Transverse colon (tissue), 4 donors: Measurements from ENCODE around the gene MGST2. TPM values are rescaled to one million over a fixed set of nuclear protein-coding genes. Genes with fewer than 3 reads are reported as not detected.
"Not testable (repeated sequence)": the region's sequence is repeated elsewhere in the genome, so short reads cannot be mapped to it uniquely, and the experiment has no call there.

Experiments
- DNase-seq: peaks from one replicate; pipeline ENCODE4 v3.0.0-alpha.2; 2019
- H3K27ac ChIP-seq, 4 donors: fragments of 200-600 bp; sonication (generic); 2 replicates each; pipeline ENCODE4 v1.5.1; 2016 to 2018; ENCODE audit warnings: inconsistent platforms in 4 of 4
- H3K27me3 ChIP-seq: fragments of 200-600 bp; sonication (generic); 2 replicates; pipeline ENCODE4 v1.5.1; 2017; ENCODE audit warnings: inconsistent platforms
- H3K36me3 ChIP-seq, 4 donors: fragments of 200-600 bp; sonication (generic); 2 replicates each; pipeline ENCODE4 v1.5.1; 2017 to 2019; ENCODE audit warnings: inconsistent platforms in 4 of 4
- H3K4me1 ChIP-seq, 4 donors: fragments of 200-600 bp; sonication (generic); 2 replicates each; pipeline ENCODE4 v1.5.1; 2017 to 2020; ENCODE audit warnings: inconsistent platforms in 4 of 4
- H3K4me3 ChIP-seq, 4 donors: fragments of 200-600 bp; sonication (generic); 1 replicate in 1 of 4; 2 replicates in 3 of 4; pipeline versions ENCODE4 v1.5.1 to v1.6.1; 2017 to 2019; ENCODE audit warnings: inconsistent platforms in 4 of 4
- H3K9me3 ChIP-seq, 2 donors: fragments of 200-600 bp; sonication (generic); 2 replicates each; pipeline ENCODE4 v1.5.1; 2017 to 2019; ENCODE audit warnings: inconsistent platforms in 2 of 2
- EP300 ChIP-seq: sonication (generic); formaldehyde crosslinking; IDR thresholded peaks from one replicate; pipeline ENCODE4 v1.6.1; 2017; ENCODE audit warnings: antibody characterized with exemption, low read depth
- POLR2A ChIP-seq: fragments of 450-650 bp; IDR thresholded peaks from one replicate; pipeline ENCODE4 v1.6.1; 2016; ENCODE audit warnings: antibody characterized with exemption, mild to moderate bottlenecking, moderate library complexity
- POLR2AphosphoS5 ChIP-seq, 3 donors: sonication (generic); formaldehyde crosslinking; IDR thresholded peaks; one replicate each; pipeline ENCODE4 v1.6.1; 2016; ENCODE audit warnings: antibody characterized with exemption in 3 of 3
- WGBS, 2 donors: methylation state at CpG; one replicate each; pipeline ENCODE4 v1.1.5; 2018; ENCODE audit warnings: low coverage in 1 of 2; 5-methylcytosine and 5-hydroxymethylcytosine counted together
- in situ Hi-C, 4 donors: fragments of 200-750 bp; cut with MboI; loops; one replicate each; pipeline versions ENCODE4 v1.15.0 to v1.15.1; 2017; ENCODE audit warnings: low sequenced_read_pairs in 3 of 4, low pct_ligation_motif_present in 1 of 4, low pct_unique_long_range_greater_than_20kb in 1 of 4
- intact Hi-C: fragments of 100-400 bp; cut with DNase I; formaldehyde crosslinking; loops from one replicate; pipeline ENCODE4 v1.15.1; 2023; ENCODE audit warnings: low total_unique reads
- total RNA-seq, 4 donors: library from RNA; depleted of rRNA; stranded (reverse); fragments of >200 nt; gene quantifications; one replicate each; pipeline ENCODE4 v1.1.0, GENCODE V29; 2016
- TF ChIP-seq, protein P1 (sequence below), 5 experiments: fragments of 200-600 bp in 3 of 5; fragments of 450-650 bp in 2 of 5; sonication (generic) in 3 of 5; IDR thresholded peaks; 1 replicate in 2 of 5; 2 replicates in 3 of 5; pipeline ENCODE4 v1.5.1; 2016 to 2017; ENCODE audit warnings: antibody characterized with exemption in 5 of 5, inconsistent platforms in 3 of 5, mild to moderate bottlenecking in 2 of 5, moderate library complexity in 1 of 5

The MGST2 gene
- total RNA-seq, 4 donors from 2014 or later = 3.4 to 91.5 (median 39.4) TPM

DNA sequence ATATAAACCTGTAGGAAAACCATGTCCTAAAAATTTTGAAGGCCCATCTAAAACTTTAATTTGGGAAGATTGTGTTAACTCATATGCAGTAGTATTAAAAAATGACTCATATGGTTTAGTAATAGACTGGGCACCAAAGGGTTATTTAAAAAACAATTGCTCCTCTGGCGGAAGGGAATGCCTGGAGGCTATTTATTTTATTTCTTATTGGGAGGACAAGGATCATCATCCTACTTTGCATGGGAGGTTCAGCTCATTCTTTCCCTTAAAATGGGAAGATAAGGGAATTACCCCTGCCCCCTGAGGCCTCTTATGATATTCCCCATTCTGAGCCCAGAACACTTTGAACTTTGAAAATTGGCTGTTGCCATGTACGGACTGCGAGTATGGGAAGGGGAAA lies 29.7 kb upstream of the MGST2 start:
- WGBS, 2 donors = 73 to 82% methylated on average over 3 of the region's 3 CpGs
- no peaks in the 10 kb centered on the region for H3K27me3 ChIP-seq
- no peak for DNase-seq
- TF ChIP-seq EP300 (no peak), POLR2A (no peak), POLR2AphosphoS5 (IDR thresholded peaks at IDR 0.05) (no peak)
- TF ChIP-seq, protein P1, sequence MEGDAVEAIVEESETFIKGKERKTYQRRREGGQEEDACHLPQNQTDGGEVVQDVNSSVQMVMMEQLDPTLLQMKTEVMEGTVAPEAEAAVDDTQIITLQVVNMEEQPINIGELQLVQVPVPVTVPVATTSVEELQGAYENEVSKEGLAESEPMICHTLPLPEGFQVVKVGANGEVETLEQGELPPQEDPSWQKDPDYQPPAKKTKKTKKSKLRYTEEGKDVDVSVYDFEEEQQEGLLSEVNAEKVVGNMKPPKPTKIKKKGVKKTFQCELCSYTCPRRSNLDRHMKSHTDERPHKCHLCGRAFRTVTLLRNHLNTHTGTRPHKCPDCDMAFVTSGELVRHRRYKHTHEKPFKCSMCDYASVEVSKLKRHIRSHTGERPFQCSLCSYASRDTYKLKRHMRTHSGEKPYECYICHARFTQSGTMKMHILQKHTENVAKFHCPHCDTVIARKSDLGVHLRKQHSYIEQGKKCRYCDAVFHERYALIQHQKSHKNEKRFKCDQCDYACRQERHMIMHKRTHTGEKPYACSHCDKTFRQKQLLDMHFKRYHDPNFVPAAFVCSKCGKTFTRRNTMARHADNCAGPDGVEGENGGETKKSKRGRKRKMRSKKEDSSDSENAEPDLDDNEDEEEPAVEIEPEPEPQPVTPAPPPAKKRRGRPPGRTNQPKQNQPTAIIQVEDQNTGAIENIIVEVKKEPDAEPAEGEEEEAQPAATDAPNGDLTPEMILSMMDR (IDR thresholded peaks at IDR 0.05) = no peak
- H3K27ac ChIP-seq = no peak overlapping the region
- H3K4me3 ChIP-seq = no peak overlapping the region
- H3K9me3 ChIP-seq = peaks cover 11 to 12% of the 10 kb centered on the region in 2 donors
- intact Hi-C loops = no loop called here
- H3K4me1 ChIP-seq = no peaks in the 10 kb centered on the region
- H3K36me3 ChIP-seq = no peaks in the 10 kb centered on the region
- in situ Hi-C loops = loop anchor here in 1 of 4 donors (10.0 kb wide), 1 partner anchor 141 kb away; no protein-coding TSS in a partner anchor

DNA sequence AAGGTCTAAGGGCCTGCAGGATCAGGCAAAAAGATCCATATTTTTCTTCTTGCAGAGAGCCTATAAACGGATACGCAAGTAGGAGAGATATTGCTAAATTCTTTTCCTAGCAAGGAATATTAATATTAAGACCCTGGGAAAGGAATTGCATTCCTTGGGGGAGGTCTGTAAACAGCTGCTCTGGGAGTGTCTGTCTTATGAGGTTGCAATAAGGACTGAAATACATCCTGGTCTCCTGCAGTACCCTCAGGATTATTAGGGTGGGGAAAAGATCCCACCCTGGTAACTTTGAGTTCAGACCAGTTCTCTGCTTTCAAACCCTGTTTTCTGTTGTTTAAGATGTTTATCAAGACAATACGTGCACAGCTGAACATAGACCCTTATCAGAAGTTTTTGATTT lies 27.3 kb upstream of the MGST2 start:
- H3K4me1 ChIP-seq, H3K4me3 ChIP-seq, DNase-seq, H3K36me3 ChIP-seq, H3K27me3 ChIP-seq, intact Hi-C loops, H3K27ac ChIP-seq: not testable (repeated sequence)
- 92 to 93% methylated on average over 3 of the region's 3 CpGs for WGBS, 2 donors
- H3K9me3 ChIP-seq = peaks cover 11 to 12% of the 10 kb centered on the region in 2 donors
- in situ Hi-C loops = loop anchor here in 1 of 4 donors (10.0 kb wide), 1 partner anchor 144 kb away; no protein-coding TSS in a partner anchor

DNA sequence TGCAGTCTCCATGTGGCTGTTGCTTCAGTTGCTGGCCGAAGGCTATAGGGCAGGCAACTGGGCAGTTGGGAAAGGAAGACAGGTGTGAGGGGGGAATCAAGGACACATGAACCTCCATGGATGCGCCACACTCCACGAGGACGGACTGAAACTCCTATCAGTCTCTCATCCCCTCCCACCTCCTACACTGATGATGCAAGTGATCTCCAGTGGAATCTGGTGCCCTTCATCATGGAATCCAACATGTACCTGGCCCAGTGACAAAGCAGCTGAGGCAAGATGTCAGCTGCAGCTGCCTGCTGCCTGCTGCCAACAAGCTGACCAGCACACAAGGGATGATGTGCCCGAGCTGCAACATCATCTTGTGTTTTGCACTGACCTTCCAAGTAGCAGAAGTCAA lies 26.0 kb upstream of the MGST2 start:
- Histone ChIP-seq H3K27me3 (no peaks in the 10 kb centered on the region), H3K4me1 (no peaks in the 10 kb centered on the region), H3K27ac (no peak overlapping the region), H3K9me3 (peaks cover 11 to 12% of the 10 kb centered on the region in 2 donors), H3K36me3 (no peaks in the 10 kb centered on the region), H3K4me3 (no peak overlapping the region)
- TF ChIP-seq POLR2AphosphoS5 (IDR thresholded peaks at IDR 0.05) (no peak), POLR2A (no peak), EP300 (no peak)
- TF ChIP-seq, protein P1 (IDR thresholded peaks at IDR 0.05) = no peak
- 92% methylated on average over 5 of the region's 5 CpGs; no CpG with 5 or more reads in 1 of the 2 donors for WGBS, 2 donors
- in situ Hi-C loops (loop anchor here in 1 of 4 donors (10.0 kb wide), 1 partner anchor 145 kb away; no protein-coding TSS in a partner anchor), intact Hi-C loops (no loop called here)
- no peak for DNase-seq

DNA sequence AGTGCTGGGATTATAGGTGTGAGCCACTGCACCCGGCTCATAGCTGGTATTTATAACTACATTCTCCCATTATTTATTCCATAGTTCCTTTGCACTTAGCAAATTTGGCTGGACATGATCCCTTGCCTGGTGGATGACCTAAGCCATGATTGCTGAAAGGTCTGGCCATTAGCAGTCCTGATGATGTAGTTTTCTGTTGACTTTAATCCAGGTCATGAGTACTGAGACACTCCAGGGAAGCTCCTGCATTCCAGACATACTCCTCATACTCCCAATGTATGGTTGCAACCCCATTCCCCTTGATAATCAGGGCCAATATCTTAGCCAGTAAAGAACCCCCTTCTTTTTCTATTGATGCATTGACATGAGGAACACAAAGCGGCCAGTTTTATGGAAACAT lies 24.4 kb upstream of the MGST2 start:
- 92 to 100% methylated on average over 2 of the region's 2 CpGs for WGBS, 2 donors
- in situ Hi-C loops = no loop called here
- H3K9me3 ChIP-seq = peaks cover 11 to 12% of the 10 kb centered on the region in 2 donors

More for the DNA sequence above, 24.4 kb upstream of the MGST2 start:
- Histone ChIP-seq H3K27me3 (no peaks in the 10 kb centered on the region), H3K27ac (no peak overlapping the region), H3K4me3 (no peak overlapping the region), H3K36me3 (no peaks in the 10 kb centered on the region), H3K4me1 (no peaks in the 10 kb centered on the region)
- no peak for DNase-seq
- TF ChIP-seq, protein P1 (IDR thresholded peaks at IDR 0.05) = no peak
- no peak for TF ChIP-seq POLR2A
- no peak for TF ChIP-seq POLR2AphosphoS5 (IDR thresholded peaks at IDR 0.05)
- TF ChIP-seq EP300 = no peak
- intact Hi-C loops = no loop called here
